ENCODE results near the gene RASSF8. TPM values are rescaled to one million over a fixed set of nuclear protein-coding genes. Genes with fewer than 3 reads are reported as not detected.

The RASSF8 gene
- total and polyA plus RNA-seq, 2 of the 8 experiments (the other 6 are each of a cell fraction or from before 2014, with no cell fraction given): 6.4 to 46.7 TPM

DNA sequence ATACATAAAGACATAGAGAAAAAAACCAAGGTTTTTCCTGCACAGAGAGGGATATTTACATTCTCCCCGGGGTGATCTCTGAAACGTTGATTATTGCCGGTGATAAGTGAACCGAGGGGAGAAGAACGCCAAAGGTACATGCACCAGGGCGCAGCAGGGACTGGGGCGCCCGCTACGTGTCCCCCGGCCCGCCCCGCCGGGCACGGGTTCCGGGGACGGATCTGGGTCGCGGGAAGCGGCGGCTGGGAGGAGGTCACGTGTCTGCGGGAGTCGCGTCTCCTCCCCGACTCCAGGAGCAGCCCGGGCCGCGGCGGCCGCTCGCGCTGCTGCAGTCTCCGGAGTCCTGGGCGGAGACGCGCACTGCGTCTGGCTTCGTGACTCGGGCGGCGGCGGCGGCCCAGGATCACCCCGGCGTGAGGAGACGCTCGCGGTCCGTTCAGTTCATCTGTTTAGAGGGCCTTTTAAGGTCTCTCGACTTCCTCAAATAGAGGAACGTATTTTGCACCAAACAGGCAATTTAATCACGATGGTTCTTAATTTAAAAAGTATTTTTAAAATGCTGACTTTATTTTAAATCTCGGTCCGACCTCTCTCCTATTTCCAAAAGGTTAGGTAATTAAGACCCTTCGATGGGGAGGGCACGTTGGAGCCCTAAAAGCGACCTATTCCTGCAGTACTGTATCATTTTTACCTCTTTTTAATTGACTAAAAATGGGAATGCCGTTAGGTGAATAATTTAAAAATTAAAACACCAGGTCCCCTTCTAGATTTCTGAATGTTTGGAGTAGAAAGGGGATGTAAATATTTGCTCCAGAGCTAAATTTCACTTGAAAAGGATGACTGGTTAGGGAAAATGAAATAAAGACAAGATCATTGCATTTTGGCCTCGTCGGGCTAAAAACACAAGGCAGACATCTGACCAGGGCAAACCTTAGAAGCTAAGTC is 168.1 kb downstream of the RASSF8 start (continued):
- TF ChIP-seq ASH2L (IDR thresholded peaks at IDR 0.05; ENCODE audit: low read length): peak; percentile 24
- no peak for TF ChIP-seq ZNF274 (IDR thresholded peaks at IDR 0.05; ENCODE audit: borderline replicate concordance, extremely low read depth, low read length)
- TF ChIP-seq, protein P1, sequence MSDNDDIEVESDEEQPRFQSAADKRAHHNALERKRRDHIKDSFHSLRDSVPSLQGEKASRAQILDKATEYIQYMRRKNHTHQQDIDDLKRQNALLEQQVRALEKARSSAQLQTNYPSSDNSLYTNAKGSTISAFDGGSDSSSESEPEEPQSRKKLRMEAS (IDR thresholded peaks at IDR 0.05): peak; percentile 43; the same call in 1 of the 2 replicates
- TF ChIP-seq RAD21 (IDR thresholded peaks at IDR 0.05 in 1 of 2, conservative IDR thresholded peaks at IDR 0.05 in 1 of 2; ENCODE audit: low read depth in 2 of 2, low read length in 2 of 2): peak; percentile 2 to 28; a peak in 1 of 4 replicates
